ENCODE measurements around the gene TMEM271. TPM values are rescaled to one million over a fixed set of nuclear protein-coding genes. Genes with fewer than 3 reads are reported as not detected.
"Not testable (repeated sequence)": the region's sequence is repeated elsewhere in the genome, so short reads cannot be mapped to it uniquely, and the experiment has no call there.

TMEM271 gene
- total and polyA plus RNA-seq, 10 donors: not detected

- H3K36me3 ChIP-seq: no peaks in the 10 kb centered on the region
- whole genome bisulfite sequencing, 5 donors: 80 to 81% (median 81%) methylated on average over 9 of the region's 9 CpGs
- H3K4me3 ChIP-seq: no peak overlapping the region
- H3K27ac ChIP-seq: no peak overlapping the region
- no peak for TF ChIP-seq POLR2A (IDR thresholded peaks at IDR 0.05)
- no peak for TF ChIP-seq POLR2AphosphoS5 (IDR thresholded peaks at IDR 0.05)
- TF ChIP-seq, protein P1, sequence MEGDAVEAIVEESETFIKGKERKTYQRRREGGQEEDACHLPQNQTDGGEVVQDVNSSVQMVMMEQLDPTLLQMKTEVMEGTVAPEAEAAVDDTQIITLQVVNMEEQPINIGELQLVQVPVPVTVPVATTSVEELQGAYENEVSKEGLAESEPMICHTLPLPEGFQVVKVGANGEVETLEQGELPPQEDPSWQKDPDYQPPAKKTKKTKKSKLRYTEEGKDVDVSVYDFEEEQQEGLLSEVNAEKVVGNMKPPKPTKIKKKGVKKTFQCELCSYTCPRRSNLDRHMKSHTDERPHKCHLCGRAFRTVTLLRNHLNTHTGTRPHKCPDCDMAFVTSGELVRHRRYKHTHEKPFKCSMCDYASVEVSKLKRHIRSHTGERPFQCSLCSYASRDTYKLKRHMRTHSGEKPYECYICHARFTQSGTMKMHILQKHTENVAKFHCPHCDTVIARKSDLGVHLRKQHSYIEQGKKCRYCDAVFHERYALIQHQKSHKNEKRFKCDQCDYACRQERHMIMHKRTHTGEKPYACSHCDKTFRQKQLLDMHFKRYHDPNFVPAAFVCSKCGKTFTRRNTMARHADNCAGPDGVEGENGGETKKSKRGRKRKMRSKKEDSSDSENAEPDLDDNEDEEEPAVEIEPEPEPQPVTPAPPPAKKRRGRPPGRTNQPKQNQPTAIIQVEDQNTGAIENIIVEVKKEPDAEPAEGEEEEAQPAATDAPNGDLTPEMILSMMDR (IDR thresholded peaks at IDR 0.05 in 8 of 11, conservative IDR thresholded peaks at IDR 0.05 in 3 of 11): no peak
- H3K27me3 ChIP-seq (replicated peaks in 1 of 7): no peaks in the 10 kb centered on the region
- no peak for DNase-seq
- peaks cover 0 to 40% (median 0%) of the 10 kb centered on the region in 8 donors for H3K9me3 ChIP-seq
- H3K4me1 ChIP-seq: no peaks in the 10 kb centered on the region
- intact Hi-C loops (cut with DNase I; ENCODE audit: low total_unique reads): no loop called here
Observed at GRCh38 chr4:560061-560460, 16.0 kb downstream of the TMEM271 start.

DNA sequence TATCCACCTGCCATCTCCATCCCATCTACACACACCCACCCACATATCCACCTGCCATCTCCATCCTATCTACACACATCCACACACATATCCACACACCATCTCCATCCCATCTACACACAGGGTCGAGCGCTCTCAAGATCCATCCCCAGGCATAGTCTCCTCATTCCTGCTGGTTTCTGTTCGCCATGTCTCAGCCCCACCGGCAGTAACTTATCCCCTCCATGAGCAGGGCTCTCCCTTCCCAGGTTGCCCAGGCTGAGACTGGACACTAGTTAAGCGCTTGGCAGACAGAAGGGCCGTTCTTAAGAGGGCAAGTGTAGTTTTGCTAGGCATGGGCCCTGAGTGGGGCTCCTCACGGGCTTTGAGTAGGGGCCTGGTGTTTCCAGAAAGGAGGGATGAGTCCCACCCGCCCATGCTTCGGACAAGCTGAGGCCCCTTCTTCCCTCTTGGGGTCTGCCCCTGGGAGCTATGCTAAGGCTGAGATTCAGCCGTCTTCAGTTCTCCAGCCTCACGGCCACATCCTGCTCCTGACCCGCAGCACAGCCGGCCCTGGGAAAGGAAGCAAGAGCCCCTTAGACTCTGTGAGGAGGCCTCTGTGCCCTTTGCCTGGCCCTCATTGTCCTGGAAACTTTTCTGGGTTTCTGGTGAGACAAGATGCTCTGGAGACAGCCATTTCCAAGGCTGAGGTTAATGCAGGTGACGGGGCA lies 20.4 kb downstream of the TMEM271 start:
- Histone ChIP-seq H3K4me1 (no peaks in the 10 kb centered on the region), H3K27me3 (replicated peaks in 1 of 7) (peaks cover 0 to 15% (median 0%) of the 10 kb centered on the region in 7 donors), H3K27ac (no peak overlapping the region), H3K36me3 (no peaks in the 10 kb centered on the region), H3K9me3 (peaks cover 0 to 52% (median 0%) of the 10 kb centered on the region in 8 donors), H3K4me3 (no peak overlapping the region)
- DNase-seq: no peak
- intact Hi-C loops (cut with DNase I; ENCODE audit: low total_unique reads): no loop called here
- 81 to 90% (median 86%) methylated on average over 9 to 14 of the region's 14 CpGs for WGBS, 5 donors
- TF ChIP-seq POLR2AphosphoS5 (IDR thresholded peaks at IDR 0.05) (no peak), POLR2A (IDR thresholded peaks at IDR 0.05) (no peak)
- TF ChIP-seq, protein P1 (IDR thresholded peaks at IDR 0.05 in 8 of 11, conservative IDR thresholded peaks at IDR 0.05 in 3 of 11): no peak

GRCh38 chr4:554793-555320 lies 21.2 kb downstream of the TMEM271 start:
- DNase-seq: peak; percentile 30
- H3K4me1 ChIP-seq; H3K4me3 ChIP-seq; H3K36me3 ChIP-seq; intact Hi-C loops (cut with DNase I; ENCODE audit: low total_unique reads); H3K27ac ChIP-seq: not testable (repeated sequence)
- Histone ChIP-seq H3K27me3 (replicated peaks in 1 of 7) (peaks cover 0 to 15% (median 0%) of the 10 kb centered on the region in 7 donors), H3K9me3 (peaks cover 0 to 56% (median 0%) of the 10 kb centered on the region in 8 donors)
- WGBS, 5 donors: 50 to 74% (median 71%) methylated on average over 3 of the region's 3 CpGs

DNA sequence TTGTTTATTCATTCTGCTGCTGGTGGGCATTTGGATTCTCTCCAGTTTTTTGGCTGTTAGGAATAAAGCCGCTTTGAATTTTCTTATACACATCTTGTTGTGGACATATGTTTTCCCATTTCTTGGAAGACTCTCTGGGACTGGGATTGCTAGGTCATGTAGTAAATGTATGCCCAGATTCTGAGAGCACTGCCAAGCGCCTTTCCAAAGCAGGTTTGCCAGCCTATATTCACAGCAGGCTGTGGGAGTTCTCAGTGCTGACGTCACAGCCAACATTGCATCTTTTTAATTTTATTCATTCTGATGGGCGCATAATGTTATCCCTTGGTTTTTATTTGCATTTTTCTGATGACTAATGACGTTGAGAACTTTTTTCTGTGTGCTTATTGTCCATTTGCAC lies 24.1 kb downstream of the TMEM271 start:
- H3K9me3 ChIP-seq: peaks cover 0 to 48% (median 0%) of the 10 kb centered on the region in 8 donors
- DNase-seq: no peak
- TF ChIP-seq POLR2AphosphoS5 (IDR thresholded peaks at IDR 0.05): no peak
- TF ChIP-seq, protein P1 (IDR thresholded peaks at IDR 0.05 in 8 of 11, conservative IDR thresholded peaks at IDR 0.05 in 3 of 11): no peak
- no peak for TF ChIP-seq POLR2A (IDR thresholded peaks at IDR 0.05)
- peaks cover 0 to 25% (median 0%) of the 10 kb centered on the region in 7 donors for H3K27me3 ChIP-seq (replicated peaks in 1 of 7)
- whole genome bisulfite sequencing, 5 donors: 74 to 78% (median 77%) methylated on average over 5 of the region's 5 CpGs
- no peaks in the 10 kb centered on the region for H3K36me3 ChIP-seq
- intact Hi-C loops (cut with DNase I; ENCODE audit: low total_unique reads): no loop called here
- no peaks in the 10 kb centered on the region for H3K4me1 ChIP-seq
- H3K4me3 ChIP-seq: no peak overlapping the region
- no peak overlapping the region for H3K27ac ChIP-seq

GRCh38 chr4:550268-550667 lies 25.8 kb downstream of the TMEM271 start:
- Histone ChIP-seq H3K27me3 (replicated peaks in 1 of 7) (peaks cover 0 to 25% (median 0%) of the 10 kb centered on the region in 7 donors), H3K9me3 (peaks cover 0 to 43% (median 0%) of the 10 kb centered on the region in 8 donors)
- H3K36me3 ChIP-seq; intact Hi-C loops (cut with DNase I; ENCODE audit: low total_unique reads); H3K27ac ChIP-seq; H3K4me3 ChIP-seq; H3K4me1 ChIP-seq: not testable (repeated sequence)
- 90 to 97% (median 94%) methylated on average over 6 to 27 of the region's 27 CpGs for WGBS, 5 donors
- peak; percentile 39 for DNase-seq
